Pancreas (tissue), 10 donors: ENCODE measurements around the gene SPP1. TPM values are rescaled to one million over a fixed set of nuclear protein-coding genes. Genes with fewer than 3 reads are reported as not detected.

Source experiments
- ATAC-seq, 4 donors: fragments of 200-7000 bp; cut with Tn5 transposase; one replicate each; pipeline versions ENCODE4 v1.8.0 to v1.9.1; 2020; ENCODE audit warnings: mild to moderate bottlenecking in 4 of 4, moderate library complexity in 4 of 4
- DNase-seq, 6 donors: peaks; one replicate each; pipeline ENCODE4 v3.0.0-alpha.2; 2020
- FAIRE-seq: peaks from 2 replicates; lab custom pipeline; 2012; peaks lifted over from hg19 to GRCh38; lab: Jason Lieb, UNC
- H3K27ac ChIP-seq, 4 donors: fragments of 200-600 bp; sonication (generic); 1 replicate in 3 of 4; 2 replicates in 1 of 4; pipeline versions ENCODE4 v1.5.0 to v1.8.0; 2020
- H3K27me3 ChIP-seq, 4 donors: fragments of 200-600 bp; one replicate each; pipeline ENCODE4 v1.8.0; 2021
- H3K36me3 ChIP-seq, 3 donors: fragments of 200-600 bp; sonication (generic) in 1 of 3; one replicate each; pipeline versions ENCODE4 v1.5.0 to v1.8.0; 2020 to 2021
- H3K4me1 ChIP-seq, 3 donors: fragments of 200-600 bp; one replicate each; pipeline ENCODE4 v1.8.0; 2021
- H3K4me3 ChIP-seq, 4 donors: fragments of 200-600 bp; sonication (generic) in 2 of 4; one replicate each; pipeline versions ENCODE4 v1.5.0 to v1.8.0; 2020 to 2021
- H3K9me3 ChIP-seq, 4 donors: fragments of 200-600 bp; one replicate each; pipeline ENCODE4 v1.8.0; 2021
- CTCF ChIP-seq, 4 donors: fragments of 200-600 bp; sonication (generic) in 3 of 4; IDR thresholded peaks; one replicate each; pipeline versions ENCODE4 v1.5.0 to v1.8.0; 2021; ENCODE audit warnings: antibody characterized with exemption in 4 of 4
- WGBS, 2 donors: extraction: QIAGEN DNeasy Blood & Tissue Kit; methylation state at CpG; one replicate each; pipeline ENCODE4 v1.1.7; 2013; 5-methylcytosine and 5-hydroxymethylcytosine counted together
- intact Hi-C, 3 donors: fragments of 100-400 bp; cut with DNase I; formaldehyde crosslinking; loops; one replicate each; pipeline versions ENCODE4 v1.11.1 to v1.14.2; 2022
- polyA plus RNA-seq, 2 donors: library from polyadenylated mRNA; stranded (reverse); fragments of 200-250 nt; gene quantifications; one replicate each; pipeline ENCODE4 v1.2.3, GENCODE V29; 2013
- total RNA-seq, 6 donors: library from RNA; stranded (reverse); fragmentation: NEBNext Ultra II Directional in 4 of 6; extraction: Animal tissue kit (Norgen Biotek cat#: 25700) in 4 of 6; gene quantifications; one replicate each; pipeline versions ENCODE4 v1.2.1 to v1.2.4, GENCODE V29; 2021 to 2023
- donor health status: healthy with polysubstance abuse.
- donor health status: DM: no; HTN: no; CAD: no; lungs with moderate emphysema.
- donor health status: DM: no; HTN: no; CAD: no.
- donor health status: control.
- donor health status: control.
- donor health status: Bipolar disorder and iron deficiency.
- donor health status: DM: yes; HTN: yes; CAD: no.
- donor health status: DM: no; HTN: no; CAD: no.
- donor health status: DM: no; HTN: no; CAD: no.
- donor health status: DM: yes; HTN: yes; CAD: no.

Gene SPP1
- total and polyA plus RNA-seq, 8 donors: 55.4 to 1,351 (median 166) TPM

GRCh38 chr4:87978681-87979080 is 3.2 kb downstream of the SPP1 start:
- no peak overlapping the region for H3K27ac ChIP-seq
- no peaks in the 10 kb centered on the region for H3K27me3 ChIP-seq
- no peaks in the 10 kb centered on the region for H3K36me3 ChIP-seq
- peak in 2 of 4 donors; percentile 8 to 29 for ATAC-seq
- intact Hi-C loops: no loop called here
- WGBS, 2 donors: 93 to 94% methylated on average over 1 of the region's 1 CpG
- H3K4me1 ChIP-seq: peaks cover 0 to 4% (median 0%) of the 10 kb centered on the region in 3 donors
- FAIRE-seq: no peak
- peak overlapping the region in 1 of 4 donors; percentile 34 for H3K4me3 ChIP-seq
- no peaks in the 10 kb centered on the region for H3K9me3 ChIP-seq
- no peak for DNase-seq
- no peak for TF ChIP-seq CTCF (IDR thresholded peaks at IDR 0.05)

- H3K27ac ChIP-seq: no peak overlapping the region
- DNase-seq: no peak
- no peaks in the 10 kb centered on the region for H3K27me3 ChIP-seq
- no peaks in the 10 kb centered on the region for H3K9me3 ChIP-seq
- H3K4me3 ChIP-seq: peak overlapping the region in 1 of 4 donors; percentile 34
- ATAC-seq: no peak
- FAIRE-seq: no peak
- 60 to 85% methylated on average over 1 of the region's 1 CpG for WGBS, 2 donors
- TF ChIP-seq CTCF (IDR thresholded peaks at IDR 0.05): no peak
- intact Hi-C loops: loop anchor here in 1 of 3 donors (10.0 kb wide), 1 partner anchor 295 kb away; no protein-coding TSS in a partner anchor
- H3K4me1 ChIP-seq: no peaks in the 10 kb centered on the region
- H3K36me3 ChIP-seq: no peaks in the 10 kb centered on the region
Measured at GRCh38 chr4:87979810-87980209, 4.3 kb downstream of the SPP1 start.

GRCh38 chr4:87981486-87981885 is 6.0 kb downstream of the SPP1 start:
- Histone ChIP-seq H3K27ac (no peak overlapping the region), H3K36me3 (no peaks in the 10 kb centered on the region), H3K4me1 (peaks cover 0 to 3% (median 0%) of the 10 kb centered on the region in 3 donors), H3K27me3 (no peaks in the 10 kb centered on the region), H3K9me3 (no peaks in the 10 kb centered on the region), H3K4me3 (no peak overlapping the region)
- FAIRE-seq: no peak
- 74 to 81% methylated on average over 8 of the region's 8 CpGs for WGBS, 2 donors
- TF ChIP-seq CTCF (IDR thresholded peaks at IDR 0.05): no peak
- intact Hi-C loops: loop anchor here in 1 of 3 donors (10.0 kb wide), 1 partner anchor 297 kb away; no protein-coding TSS in a partner anchor
- DNase-seq: no peak
- ATAC-seq: no peak

- no peak overlapping the region for H3K27ac ChIP-seq
- no peaks in the 10 kb centered on the region for H3K9me3 ChIP-seq
- H3K4me3 ChIP-seq: no peak overlapping the region
- ATAC-seq (no peak), FAIRE-seq (peak; percentile 60), DNase-seq (no peak)
- WGBS, 2 donors: 66 to 72% methylated on average over 1 of the region's 1 CpG
- H3K36me3 ChIP-seq: no peaks in the 10 kb centered on the region
- H3K4me1 ChIP-seq: peaks cover 0 to 3% (median 0%) of the 10 kb centered on the region in 3 donors
- H3K27me3 ChIP-seq: no peaks in the 10 kb centered on the region
- TF ChIP-seq CTCF (IDR thresholded peaks at IDR 0.05): no peak
- intact Hi-C loops: loop anchor here in 1 of 3 donors (10.0 kb wide), 1 partner anchor 297 kb away; no protein-coding TSS in a partner anchor
Measured at GRCh38 chr4:87982036-87982435, 6.5 kb downstream of the SPP1 start.

GRCh38 chr4:87982446-87983010 is 7.0 kb downstream of the SPP1 start:
- ATAC-seq (no peak), FAIRE-seq (no peak), DNase-seq (no peak)
- H3K36me3 ChIP-seq: no peaks in the 10 kb centered on the region
- no peak for TF ChIP-seq CTCF (IDR thresholded peaks at IDR 0.05)
- no peak overlapping the region for H3K27ac ChIP-seq
- H3K27me3 ChIP-seq: no peaks in the 10 kb centered on the region
- H3K9me3 ChIP-seq: no peaks in the 10 kb centered on the region
- H3K4me1 ChIP-seq: peaks cover 0 to 3% (median 0%) of the 10 kb centered on the region in 3 donors
- 81 to 82% methylated on average over 13 of the region's 13 CpGs for WGBS, 2 donors
- no peak overlapping the region for H3K4me3 ChIP-seq
- intact Hi-C loops: loop anchor here in 1 of 3 donors (10.0 kb wide), 1 partner anchor 298 kb away; no protein-coding TSS in a partner anchor
